Neural progenitor cell (in vitro differentiated cells): ENCODE results near the gene TTC21B. TPM values are rescaled to one million over a fixed set of nuclear protein-coding genes. Genes with fewer than 3 reads are reported as not detected.
A peak's percentile ranks its signal among the peaks of the same experiment; 100 is the strongest.
"Not testable (repeated sequence)": the region's sequence is repeated elsewhere in the genome, so short reads cannot be mapped to it uniquely, and the experiment has no call there.

Experiments
- DNase-seq: peaks from one replicate; pipeline ENCODE4 v3.0.0-alpha.2; 2016; ENCODE audit warnings: low spot score
- H2AFZ ChIP-seq: fragments of 200-600 bp; sonication (generic); replicated peaks from 2 replicates; pipeline ENCODE4 v1.6.1; 2016; ENCODE audit warnings: antibody characterized with exemption
- H3F3A ChIP-seq: fragments of 200-600 bp; sonication (generic); 2 replicates; pipeline ENCODE4 v1.6.1; 2016; ENCODE audit warnings: antibody characterized with exemption, low read depth
- H3K27ac ChIP-seq: fragments of 200-600 bp; sonication (generic); 2 replicates; pipeline ENCODE4 v1.5.1; 2016; ENCODE audit warnings: mild to moderate bottlenecking
- H3K27me3 ChIP-seq: fragments of 200-600 bp; sonication (generic); 2 replicates; pipeline ENCODE4 v1.6.1; 2016; ENCODE audit warnings: mild to moderate bottlenecking, moderate library complexity
- H3K36me3 ChIP-seq: fragments of 200-600 bp; sonication (generic); 2 replicates; pipeline ENCODE4 v1.5.1; 2016
- H3K4me1 ChIP-seq: fragments of 200-600 bp; sonication (generic); 2 replicates; pipeline ENCODE4 v1.6.1; 2016; ENCODE audit warnings: mixed run types
- H3K4me2 ChIP-seq: fragments of 200-600 bp; sonication (generic); 2 replicates; pipeline ENCODE4 v1.6.1; 2016
- H3K4me3 ChIP-seq: fragments of 200-600 bp; sonication (generic); 2 replicates; pipeline ENCODE4 v1.5.1; 2016
- H3K79me2 ChIP-seq: fragments of 200-600 bp; sonication (generic); 2 replicates; pipeline ENCODE4 v1.6.1; 2016; ENCODE audit warnings: low read depth
- H3K9ac ChIP-seq: fragments of 200-600 bp; sonication (generic); 2 replicates; pipeline ENCODE4 v1.6.1; 2016
- H3K9me3 ChIP-seq: fragments of 200-600 bp; sonication (generic); 2 replicates; pipeline ENCODE4 v1.5.1; 2016; ENCODE audit warnings: low read depth
- H4K20me1 ChIP-seq: fragments of 200-600 bp; sonication (generic); 2 replicates; pipeline ENCODE4 v1.6.1; 2016; ENCODE audit warnings: low read depth
- H3K27ac Mint-ChIP-seq: 3 replicates; pipeline ENCODE4 v1.8.0; 2021; ENCODE audit warnings: mixed read lengths
- H3K27me3 Mint-ChIP-seq: 2 replicates; pipeline ENCODE4 v1.8.0; 2022; ENCODE audit warnings: low read depth, mild to moderate bottlenecking, inconsistent platforms, moderate library complexity, mixed read lengths; ENCODE audit not compliant: insufficient read depth
- H3K36me3 Mint-ChIP-seq: 3 replicates; pipeline ENCODE4 v1.8.0; 2021; ENCODE audit warnings: mixed read lengths
- H3K4me1 Mint-ChIP-seq: 3 replicates; pipeline ENCODE4 v1.8.0; 2021; ENCODE audit warnings: mixed read lengths
- H3K4me3 Mint-ChIP-seq: 3 replicates; pipeline ENCODE4 v1.8.0; 2021; ENCODE audit warnings: mild to moderate bottlenecking, moderate library complexity, mixed read lengths
- H3K9me3 Mint-ChIP-seq: 3 replicates; pipeline ENCODE4 v1.8.0; 2020; ENCODE audit warnings: mixed read lengths
- EZH2 ChIP-seq: fragments of 200-600 bp; sonication (generic); IDR thresholded peaks from 2 replicates; pipeline ENCODE4 v1.6.1; 2017; ENCODE audit warnings: antibody characterized with exemption, mild to moderate bottlenecking, moderate library complexity
- EZH2phosphoT487 ChIP-seq: fragments of 200-600 bp; sonication (generic); IDR thresholded peaks from 2 replicates; pipeline ENCODE4 v1.6.1; 2017; ENCODE audit warnings: antibody characterized with exemption
- total RNA-seq: library from RNA; depleted of rRNA; stranded (reverse); fragments of >200 nt; gene quantifications from 2 replicates; pipeline ENCODE4 v1.2.3, GENCODE V29; 2015; ENCODE audit warnings: low replicate concordance
- TF ChIP-seq, protein P1 (sequence below): fragments of 200-600 bp; sonication (generic); IDR thresholded peaks from 2 replicates; pipeline ENCODE4 v1.5.1; 2017; ENCODE audit warnings: antibody characterized with exemption, mild to moderate bottlenecking

TTC21B gene
- total RNA-seq, 1 donor from 2014 or later = 46.9 TPM

DNA sequence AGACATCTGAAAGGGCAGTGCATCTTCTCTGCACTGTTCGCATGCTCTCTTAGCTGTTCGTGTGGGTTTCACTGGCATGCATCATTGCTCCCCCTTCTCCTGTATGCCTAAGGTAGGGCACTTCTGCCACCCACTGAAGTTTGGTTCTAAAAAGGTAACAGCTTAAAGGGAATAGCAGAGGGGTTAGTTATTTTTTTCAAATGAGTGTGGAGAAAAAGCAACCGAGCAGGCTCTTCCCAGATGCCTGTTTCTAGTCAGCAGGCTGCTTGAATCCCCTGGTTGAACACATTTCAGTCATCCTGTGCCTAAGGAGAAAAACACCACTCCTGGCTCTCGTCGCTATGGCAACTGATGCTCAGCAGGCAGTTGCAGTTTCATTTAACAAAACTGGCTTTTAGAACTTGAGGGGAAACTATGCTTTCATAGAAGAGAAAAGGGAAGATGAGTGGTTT is 89.7 kb downstream of the TTC21B start:
- peaks cover 22% of the 10 kb centered on the region for H3K9me3 Mint-ChIP-seq
- H3K4me3 Mint-ChIP-seq = peak overlapping the region; percentile 71
- TF ChIP-seq, protein P1, sequence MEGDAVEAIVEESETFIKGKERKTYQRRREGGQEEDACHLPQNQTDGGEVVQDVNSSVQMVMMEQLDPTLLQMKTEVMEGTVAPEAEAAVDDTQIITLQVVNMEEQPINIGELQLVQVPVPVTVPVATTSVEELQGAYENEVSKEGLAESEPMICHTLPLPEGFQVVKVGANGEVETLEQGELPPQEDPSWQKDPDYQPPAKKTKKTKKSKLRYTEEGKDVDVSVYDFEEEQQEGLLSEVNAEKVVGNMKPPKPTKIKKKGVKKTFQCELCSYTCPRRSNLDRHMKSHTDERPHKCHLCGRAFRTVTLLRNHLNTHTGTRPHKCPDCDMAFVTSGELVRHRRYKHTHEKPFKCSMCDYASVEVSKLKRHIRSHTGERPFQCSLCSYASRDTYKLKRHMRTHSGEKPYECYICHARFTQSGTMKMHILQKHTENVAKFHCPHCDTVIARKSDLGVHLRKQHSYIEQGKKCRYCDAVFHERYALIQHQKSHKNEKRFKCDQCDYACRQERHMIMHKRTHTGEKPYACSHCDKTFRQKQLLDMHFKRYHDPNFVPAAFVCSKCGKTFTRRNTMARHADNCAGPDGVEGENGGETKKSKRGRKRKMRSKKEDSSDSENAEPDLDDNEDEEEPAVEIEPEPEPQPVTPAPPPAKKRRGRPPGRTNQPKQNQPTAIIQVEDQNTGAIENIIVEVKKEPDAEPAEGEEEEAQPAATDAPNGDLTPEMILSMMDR = no peak
- no peak for TF ChIP-seq EZH2
- no peak for TF ChIP-seq EZH2phosphoT487
- H3K9me3 ChIP-seq = no peaks in the 10 kb centered on the region
- H3K4me1 ChIP-seq = peaks cover 5% of the 10 kb centered on the region
- H3K4me2 ChIP-seq = peak overlapping the region; percentile 18
- H3K27me3 ChIP-seq = no peaks in the 10 kb centered on the region
- no peaks in the 10 kb centered on the region for H3K79me2 ChIP-seq
- no peak overlapping the region for H3K4me3 ChIP-seq
- H3K27ac ChIP-seq = no peak overlapping the region
- no peaks in the 10 kb centered on the region for H3K36me3 ChIP-seq
- no peaks in the 10 kb centered on the region for H3F3A ChIP-seq
- peak; percentile 40 for DNase-seq
- H3K27ac Mint-ChIP-seq = peak overlapping the region; percentile 93
- H3K27me3 Mint-ChIP-seq = peaks cover 5% of the 10 kb centered on the region
- H3K9ac ChIP-seq = no peak overlapping the region
- no peak overlapping the region for H2AFZ ChIP-seq
- H3K4me1 Mint-ChIP-seq = peaks cover 47% of the 10 kb centered on the region
- H4K20me1 ChIP-seq = peaks cover 3% of the 10 kb centered on the region
- H3K36me3 Mint-ChIP-seq = peaks cover 21% of the 10 kb centered on the region

DNA sequence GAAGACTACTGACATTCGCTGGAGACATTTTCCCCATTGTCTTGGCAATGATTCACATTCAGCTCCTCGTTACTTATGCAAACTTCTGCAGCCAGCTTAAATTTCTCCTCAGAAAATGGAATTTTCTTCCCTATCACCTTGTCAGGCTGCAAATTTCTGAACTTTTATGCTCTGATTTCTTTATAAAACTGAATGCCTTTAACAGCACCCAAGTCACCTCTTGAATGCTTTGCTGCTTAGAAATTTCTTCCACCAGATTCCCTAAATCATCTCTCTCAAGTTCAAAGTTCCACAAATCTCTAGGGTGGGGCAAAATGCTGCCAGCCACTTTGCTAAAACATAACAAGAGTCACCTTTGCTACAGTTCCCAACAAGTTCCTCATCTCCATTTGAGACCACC is 92.5 kb downstream of the TTC21B start:
- not testable (repeated sequence) for H3K27ac Mint-ChIP-seq, H3F3A ChIP-seq, H3K9ac ChIP-seq, H3K36me3 ChIP-seq, H3K4me3 ChIP-seq, H3K27ac ChIP-seq, H3K9me3 ChIP-seq, H3K79me2 ChIP-seq, H4K20me1 ChIP-seq, DNase-seq, H3K4me2 ChIP-seq, H3K27me3 ChIP-seq, H3K4me3 Mint-ChIP-seq, H2AFZ ChIP-seq, H3K27me3 Mint-ChIP-seq, H3K4me1 ChIP-seq
- H3K4me1 Mint-ChIP-seq = peaks cover 36% of the 10 kb centered on the region
- peaks cover 22% of the 10 kb centered on the region for H3K36me3 Mint-ChIP-seq
- peaks cover 26% of the 10 kb centered on the region for H3K9me3 Mint-ChIP-seq

DNA sequence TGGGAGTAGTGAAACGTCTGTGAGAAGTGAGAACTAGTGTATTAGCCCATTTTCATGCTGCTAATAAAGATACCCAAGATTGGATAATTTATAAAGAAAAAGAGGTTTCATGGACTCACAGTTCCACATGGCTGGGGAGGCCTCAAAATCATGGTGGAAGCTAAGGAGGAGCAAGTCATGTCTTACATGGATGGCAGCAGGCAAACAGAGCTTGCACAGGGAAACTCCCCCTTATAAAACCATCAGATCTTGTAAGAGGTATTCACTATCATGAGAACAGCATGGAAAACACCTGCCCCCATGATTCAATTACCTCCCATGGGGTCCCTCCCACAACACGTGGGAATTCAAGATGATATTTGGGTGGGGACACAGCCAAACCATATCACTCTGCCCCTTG is 93.9 kb downstream of the TTC21B start:
- not testable (repeated sequence) for H3K9me3 ChIP-seq, H3K4me1 ChIP-seq, H4K20me1 ChIP-seq, H3K79me2 ChIP-seq, H3K27ac Mint-ChIP-seq, H3K36me3 ChIP-seq, H3K27ac ChIP-seq, H3K27me3 ChIP-seq, DNase-seq, H3F3A ChIP-seq, H2AFZ ChIP-seq, H3K4me3 Mint-ChIP-seq, H3K4me2 ChIP-seq, H3K9ac ChIP-seq, H3K4me3 ChIP-seq
- H3K27me3 Mint-ChIP-seq = peaks cover 13% of the 10 kb centered on the region
- H3K36me3 Mint-ChIP-seq = peaks cover 23% of the 10 kb centered on the region
- H3K4me1 Mint-ChIP-seq = peaks cover 25% of the 10 kb centered on the region
- H3K9me3 Mint-ChIP-seq = peaks cover 26% of the 10 kb centered on the region

DNA sequence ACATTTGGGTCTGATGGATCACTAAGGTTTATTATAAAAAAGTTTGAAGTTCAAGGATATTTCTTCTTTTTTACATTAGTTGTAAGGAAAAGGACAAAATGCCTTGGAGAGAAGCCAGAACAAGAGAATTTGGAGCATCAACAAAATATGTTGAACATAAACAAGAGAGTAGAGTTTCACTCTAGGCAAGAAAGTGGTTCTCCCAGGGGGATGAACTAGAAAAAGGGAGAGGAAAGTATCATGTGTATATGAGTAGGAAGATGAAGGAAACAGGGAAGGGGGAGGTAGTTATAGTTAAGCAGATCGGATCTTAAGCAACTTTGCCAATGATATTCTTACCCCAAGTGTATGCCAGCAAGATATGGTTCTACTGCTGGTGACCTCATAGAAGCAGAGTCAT is 95.7 kb downstream of the TTC21B start:
- no peaks in the 10 kb centered on the region for H3K9me3 ChIP-seq
- no peaks in the 10 kb centered on the region for H3K27me3 ChIP-seq
- H3K4me2 ChIP-seq = no peak overlapping the region

More for the DNA sequence above, 95.7 kb downstream of the TTC21B start:
- H3K27ac Mint-ChIP-seq = no peak overlapping the region
- TF ChIP-seq EZH2phosphoT487 = no peak
- TF ChIP-seq, protein P1 = no peak
- TF ChIP-seq EZH2 = no peak
- Histone ChIP-seq H4K20me1 (no peaks in the 10 kb centered on the region), H3F3A (no peaks in the 10 kb centered on the region), H2AFZ (no peak overlapping the region), H3K4me3 (no peak overlapping the region), H3K9ac (no peak overlapping the region), H3K79me2 (no peaks in the 10 kb centered on the region), H3K36me3 (no peaks in the 10 kb centered on the region), H3K27ac (no peak overlapping the region), H3K4me1 (no peaks in the 10 kb centered on the region)
- H3K36me3 Mint-ChIP-seq = peaks cover 30% of the 10 kb centered on the region
- H3K4me1 Mint-ChIP-seq = peaks cover 8% of the 10 kb centered on the region
- H3K27me3 Mint-ChIP-seq = peaks cover 13% of the 10 kb centered on the region
- no peak overlapping the region for H3K4me3 Mint-ChIP-seq
- H3K9me3 Mint-ChIP-seq = peaks cover 40% of the 10 kb centered on the region
- DNase-seq = no peak
